HG03025 (cell line): ENCODE results near the gene DZIP1.

Experiments
- ATAC-seq: cut with Tn5 transposase; IDR thresholded peaks from one replicate; pipeline ENCODE4 v1.9.1; 2021; ENCODE audit warnings: mild to moderate bottlenecking, moderate library complexity; ENCODE audit not compliant: unreplicated experiment, low FRiP score

DZIP1 gene

DNA sequence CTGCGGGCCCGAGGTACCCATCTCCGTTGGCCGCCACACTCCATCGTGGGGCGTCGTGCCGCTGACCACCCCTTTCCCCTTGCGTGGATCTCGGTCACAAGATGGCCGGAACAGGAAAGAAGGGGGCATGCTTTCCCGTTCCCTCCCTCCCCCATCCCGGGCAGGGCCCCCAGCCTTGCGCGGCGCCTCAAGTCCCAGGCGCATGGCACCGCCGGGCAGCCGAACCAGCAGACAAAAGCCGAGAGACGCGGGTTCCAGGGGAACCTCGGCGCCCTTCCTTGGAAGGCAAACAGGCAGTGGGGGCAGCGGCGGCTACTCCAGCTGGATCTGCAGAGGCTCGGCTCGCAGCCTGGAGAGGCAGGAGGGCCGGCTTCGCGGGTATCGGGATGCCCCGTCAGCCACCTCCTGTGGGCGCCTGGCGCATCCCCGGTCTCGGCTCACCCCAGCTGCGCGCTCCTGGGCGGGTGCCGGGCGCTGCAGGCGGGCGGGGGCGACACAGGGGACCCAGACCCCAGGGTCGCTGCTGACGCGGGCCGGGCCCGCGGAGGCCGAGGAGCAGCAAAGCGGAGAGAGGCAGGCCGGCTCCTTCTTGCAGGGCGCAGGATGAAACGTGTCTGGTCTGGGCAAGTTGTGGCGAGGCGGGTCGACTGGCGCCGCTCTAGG is 439 bp downstream of the DZIP1 start:
- ATAC-seq: peak; percentile 28

GRCh38 chr13:95643571-95643935 is 953 bp downstream of the DZIP1 start:
- no peak for ATAC-seq

- ATAC-seq: no peak
Observed at GRCh38 chr13:95642999-95643398, 1.5 kb downstream of the DZIP1 start.

GRCh38 chr13:95642028-95642621 is 2.4 kb downstream of the DZIP1 start:
- no peak for ATAC-seq

DNA sequence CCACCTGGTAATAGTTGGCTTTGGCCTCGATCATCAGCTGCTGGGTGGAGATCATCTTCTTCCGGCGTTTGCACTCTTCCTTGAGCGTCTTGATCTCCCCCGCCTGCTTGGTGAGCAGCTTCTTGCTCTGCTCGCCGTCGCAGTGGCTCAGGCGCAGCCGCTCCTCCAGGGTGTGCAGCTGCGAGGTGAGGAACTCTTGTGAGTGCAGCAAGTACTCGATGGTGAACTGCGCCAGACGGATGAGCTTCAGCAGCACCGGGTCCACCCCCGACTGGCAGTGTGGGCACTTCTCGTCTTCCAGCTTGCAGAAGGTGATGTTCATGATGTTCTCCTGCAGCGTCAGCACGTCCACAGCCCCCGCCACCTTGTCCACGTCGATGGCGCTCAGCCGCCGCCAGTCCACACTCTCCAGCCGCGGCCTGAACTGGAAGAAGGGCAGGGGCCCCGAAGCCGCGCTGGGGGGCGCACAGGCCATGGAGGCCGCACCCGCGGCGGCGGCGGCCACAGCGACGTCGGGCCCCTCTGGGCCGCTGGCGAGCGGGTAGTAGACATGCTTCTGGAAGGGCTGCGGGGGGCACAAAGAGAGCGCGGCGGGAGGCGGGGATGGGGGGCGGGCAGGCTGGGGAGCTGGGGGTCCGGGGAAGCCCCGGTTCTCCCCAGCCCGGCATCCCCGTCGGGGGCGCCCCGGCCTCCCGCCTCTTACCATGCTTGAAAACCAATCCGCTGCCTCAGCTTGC is 3.0 kb downstream of the DZIP1 start:
- no peak for ATAC-seq

DNA sequence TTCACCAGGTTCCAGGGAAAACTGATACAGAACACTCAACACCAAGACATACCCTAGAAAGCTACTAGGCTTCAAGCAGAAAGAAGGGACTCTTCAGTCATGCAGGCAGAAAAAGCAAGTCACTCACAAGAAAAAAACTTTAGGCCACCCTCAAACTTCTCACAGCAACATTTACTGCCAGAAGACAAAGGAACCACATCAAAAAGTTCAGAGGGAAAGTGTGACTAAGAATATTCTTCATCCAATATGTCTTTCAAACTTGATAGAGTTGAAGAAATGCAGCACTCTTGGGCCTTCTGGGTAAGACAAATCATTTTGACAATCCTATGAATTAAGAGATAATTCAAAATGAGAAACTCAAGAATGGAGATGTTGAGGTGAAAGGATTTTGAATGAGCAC is 7.7 kb downstream of the DZIP1 start:
- ATAC-seq: no peak

DNA sequence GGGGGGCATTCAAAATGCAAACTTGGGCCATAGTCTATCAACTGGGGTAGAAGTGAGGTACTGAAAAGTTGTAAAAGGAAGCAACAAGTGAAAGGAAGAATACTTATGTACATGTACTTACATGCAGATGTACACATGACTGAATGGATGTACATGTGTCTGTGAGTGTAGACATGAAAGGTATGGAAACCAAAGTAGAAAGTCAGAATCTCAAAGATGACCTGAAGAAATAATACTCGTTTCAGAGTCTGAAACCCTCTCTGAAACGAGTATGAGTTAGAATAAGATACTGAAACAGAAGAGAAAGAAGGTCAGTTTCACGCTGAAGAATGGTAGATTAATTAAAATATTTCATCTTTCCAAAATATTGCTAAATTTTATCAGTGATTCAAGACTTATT is 13.9 kb downstream of the DZIP1 start:
- ATAC-seq: peak; percentile 64

DNA sequence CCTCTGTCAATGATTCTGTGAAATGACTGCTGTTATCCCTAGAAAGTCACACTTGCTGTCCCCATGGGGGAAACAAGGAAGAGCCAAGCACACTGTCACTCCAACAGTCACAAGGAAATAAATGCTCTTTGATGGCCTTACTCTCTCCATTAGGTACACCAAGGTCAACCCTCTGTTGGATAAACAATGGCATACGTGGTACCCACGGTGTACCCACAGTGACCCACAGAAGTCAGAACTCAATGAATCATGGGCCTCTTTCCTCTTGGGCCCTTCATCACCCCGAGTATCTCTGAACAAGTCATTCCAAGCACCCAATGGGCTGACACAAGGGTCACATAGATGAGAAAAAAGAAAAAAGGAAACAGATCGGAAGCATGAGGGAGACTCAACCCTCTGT is 15.4 kb downstream of the DZIP1 start:
- ATAC-seq: no peak

GRCh38 chr13:95628488-95628887 is 16.0 kb downstream of the DZIP1 start:
- ATAC-seq: no peak

GRCh38 chr13:95627590-95627989 is 16.9 kb downstream of the DZIP1 start:
- no peak for ATAC-seq

- ATAC-seq: no peak
Observed at GRCh38 chr13:95626768-95627167, 17.7 kb downstream of the DZIP1 start.

GRCh38 chr13:95624020-95624419 is 20.5 kb downstream of the DZIP1 start:
- ATAC-seq: no peak

GRCh38 chr13:95623141-95623540 is 21.4 kb downstream of the DZIP1 start:
- no peak for ATAC-seq

DNA sequence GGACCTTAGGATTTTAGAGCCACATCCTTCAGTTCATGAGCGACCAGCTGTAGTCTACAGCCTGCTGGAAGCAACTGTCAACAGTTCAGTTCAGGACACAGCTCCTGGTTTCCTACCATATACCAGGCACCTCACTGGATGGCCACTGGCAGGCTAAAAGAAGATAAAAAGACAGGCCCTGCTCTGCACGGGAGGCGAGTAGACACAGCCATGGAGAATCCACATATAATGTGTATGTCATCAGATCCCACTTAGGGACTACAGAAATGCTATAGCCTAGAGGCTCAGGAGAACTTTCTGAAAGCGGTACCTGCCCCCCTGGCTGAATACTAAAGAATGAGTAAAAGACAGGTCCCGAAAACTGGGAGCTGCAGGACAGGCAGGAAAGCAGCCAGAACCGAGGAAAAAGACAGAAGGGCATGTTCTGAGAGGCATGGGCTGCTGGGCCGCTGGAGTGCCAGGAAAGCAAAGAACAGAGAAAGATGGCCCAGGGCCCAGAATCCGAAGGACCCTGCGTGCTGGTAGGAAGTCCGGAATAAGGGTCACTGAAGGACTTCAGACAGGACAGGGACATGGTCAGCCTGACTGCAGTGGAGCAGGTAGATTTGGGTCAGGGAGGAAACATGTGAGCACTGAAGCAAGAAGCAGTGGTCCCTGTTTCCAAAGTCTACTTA is 23.5 kb downstream of the DZIP1 start:
- ATAC-seq: no peak

- no peak for ATAC-seq
Observed at GRCh38 chr13:95620030-95620824, 24.3 kb downstream of the DZIP1 start.

DNA sequence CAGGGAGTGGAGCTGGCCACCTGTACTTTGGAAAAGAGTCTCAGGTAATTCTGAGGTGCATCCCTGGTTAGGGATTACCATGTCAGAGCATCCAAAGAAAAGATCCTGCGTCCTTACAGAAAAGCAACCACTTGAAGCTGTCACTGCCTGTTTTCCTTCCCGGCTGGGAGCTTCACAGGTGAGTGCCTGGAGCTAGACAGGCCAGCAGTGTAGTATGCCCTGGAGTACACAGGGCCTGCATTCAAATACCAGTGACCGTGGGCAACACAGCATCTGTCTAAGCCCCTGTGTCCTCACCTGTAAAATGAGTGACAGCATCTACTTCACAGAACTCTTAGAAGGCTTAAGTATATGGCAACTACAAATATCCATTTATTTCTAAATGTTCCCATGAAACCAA is 29.0 kb downstream of the DZIP1 start:
- ATAC-seq: no peak

GRCh38 chr13:95614641-95615245 is 29.8 kb downstream of the DZIP1 start:
- no peak for ATAC-seq

DNA sequence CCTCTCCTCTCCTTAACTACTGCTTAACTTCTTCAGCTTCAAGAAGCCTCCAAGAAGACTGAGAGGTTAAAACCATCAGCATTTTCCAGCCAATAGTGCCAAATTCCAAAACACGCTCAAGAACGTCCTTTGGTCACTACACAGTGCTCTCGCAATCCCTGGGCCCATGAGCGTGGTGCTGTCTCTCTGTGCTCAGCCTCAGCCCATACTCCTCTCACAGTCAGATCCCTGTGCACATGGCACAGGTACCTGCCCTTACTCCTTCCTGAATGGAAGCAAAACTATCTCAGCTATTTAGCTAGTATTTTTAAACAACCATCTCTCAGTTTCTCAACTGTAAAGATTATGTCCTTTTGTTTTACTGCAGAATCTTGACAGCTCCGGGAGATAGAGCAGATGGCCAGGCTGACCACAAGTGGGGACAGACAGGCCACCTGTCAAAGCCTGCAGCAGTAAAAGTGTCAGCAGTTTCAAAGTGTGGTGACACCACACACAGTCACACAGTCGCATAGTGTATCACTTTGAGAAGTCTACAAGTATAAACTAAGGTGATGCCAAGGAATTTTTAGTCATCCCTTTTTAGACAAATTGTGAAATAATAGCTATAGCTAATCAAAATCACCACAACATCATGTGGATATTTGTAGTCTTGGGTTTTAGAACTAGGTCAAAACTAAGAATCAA is 35.7 kb downstream of the DZIP1 start:
- no peak for ATAC-seq

- ATAC-seq: no peak
Observed at GRCh38 chr13:95607366-95607765, 37.1 kb downstream of the DZIP1 start.
